HEK293 (cell line): ENCODE results near the gene DPF3.

Experiments used
- CTCF ChIA-PET: fragments of 350-600 bp; formaldehyde crosslinking; extraction: SDS; loops from one replicate; lab custom pipeline; 2021; ENCODE audit warnings: antibody characterized with exemption; lab: Yijun Ruan, JAX
- POLR2A ChIA-PET: fragments of 300-600 bp; formaldehyde crosslinking; extraction: SDS; loops from one replicate; lab custom pipeline; 2020; ENCODE audit warnings: antibody characterized with exemption, inconsistent platforms; lab: Yijun Ruan, JAX
- H3K27ac ChIP-seq: fragments of 200-500 bp; sonication (Bioruptor generic); 2 replicates; pipeline ENCODE4 v1.5.1; 2014; ENCODE audit warnings: low read depth, low read length, control low read depth, inconsistent platforms; ENCODE audit errors: extremely low read depth
- H3K36me3 ChIP-seq, 2 experiments: fragments of 200-500 bp in 1 of 2; sonication (Bioruptor generic) in 1 of 2; 1 replicate in 1 of 2; 2 replicates in 1 of 2; pipeline ENCODE4 v1.5.1; 2014 to 2017; ENCODE audit warnings: inconsistent platforms in 2 of 2, low read length in 2 of 2; ENCODE audit not compliant: control insufficient read depth in 2 of 2, insufficient read depth in 1 of 2
- H3K4me1 ChIP-seq: fragments of 200-500 bp; sonication (Bioruptor generic); 2 replicates; pipeline ENCODE4 v1.5.1; 2014; ENCODE audit warnings: mild to moderate bottlenecking, low read length, inconsistent platforms; ENCODE audit not compliant: control insufficient read depth, insufficient read depth
- H3K4me3 ChIP-seq: 2 replicates; pipeline ENCODE4 v1.5.1; 2011; ENCODE audit warnings: low read depth, mild to moderate bottlenecking, control low read depth, low read length, moderate library complexity
- H3K9me3 ChIP-seq: fragments of 200-500 bp; sonication (Bioruptor generic); 2 replicates; pipeline ENCODE4 v1.5.1; 2014; ENCODE audit warnings: low read depth, low read length, inconsistent platforms; ENCODE audit not compliant: control insufficient read depth, insufficient read depth
- CTCF ChIP-seq: fragments of 450-650 bp; formaldehyde crosslinking; IDR thresholded peaks from 2 replicates; pipeline ENCODE4 v1.5.1; 2016; ENCODE audit warnings: missing biosample characterization, missing genetic modification characterization
- ELK4 ChIP-seq: IDR thresholded peaks from 2 replicates; pipeline ENCODE4 v1.6.1; 2011; ENCODE audit warnings: mild to moderate bottlenecking, low read depth, low read length, borderline replicate concordance
- PATZ1 ChIP-seq: fragments of 450-650 bp; formaldehyde crosslinking; IDR thresholded peaks from 2 replicates; pipeline ENCODE4 v1.5.1; 2016; ENCODE audit warnings: missing biosample characterization, missing genetic modification characterization
- SETDB1 ChIP-seq: IDR thresholded peaks from one replicate; pipeline ENCODE4 v1.6.1; 2017; ENCODE audit warnings: mild to moderate bottlenecking, low read length, moderate library complexity, mixed read lengths; ENCODE audit not compliant: insufficient read length
- ZFHX2 ChIP-seq: fragments of 450-650 bp; formaldehyde crosslinking; conservative IDR thresholded peaks from 2 replicates; pipeline ENCODE4 v1.5.1; 2016; ENCODE audit warnings: missing biosample characterization, missing genetic modification characterization
- ZFP3 ChIP-seq: fragments of 450-650 bp; formaldehyde crosslinking; IDR thresholded peaks from 2 replicates; pipeline ENCODE4 v1.5.1; 2016; ENCODE audit warnings: low read depth, missing biosample characterization, missing genetic modification characterization
- ZNF19 ChIP-seq: fragments of 450-650 bp; formaldehyde crosslinking; IDR thresholded peaks from 2 replicates; pipeline ENCODE4; 2016; ENCODE audit warnings: missing biosample characterization, missing genetic modification characterization, low read depth
- ZNF214 ChIP-seq: fragments of 450-650 bp; formaldehyde crosslinking; IDR thresholded peaks from 2 replicates; pipeline ENCODE4 v1.5.1; 2017; ENCODE audit warnings: missing biosample characterization, mild to moderate bottlenecking, missing genetic modification characterization, borderline replicate concordance
- ZNF223 ChIP-seq: fragments of 450-650 bp; formaldehyde crosslinking; IDR thresholded peaks from 2 replicates; pipeline ENCODE4 v1.5.1; 2016; ENCODE audit warnings: missing biosample characterization, missing genetic modification characterization
- ZNF488 ChIP-seq: fragments of 450-650 bp; formaldehyde crosslinking; IDR thresholded peaks from 2 replicates; pipeline ENCODE4 v1.5.1; 2016; ENCODE audit warnings: missing biosample characterization, missing genetic modification characterization
- ZNF513 ChIP-seq: fragments of 450-650 bp; IDR thresholded peaks from 2 replicates; pipeline ENCODE4 v1.5.1; 2018; ENCODE audit warnings: missing biosample characterization, missing genetic modification characterization
- ZNF514 ChIP-seq: fragments of 450-650 bp; formaldehyde crosslinking; IDR thresholded peaks from 2 replicates; pipeline ENCODE4 v1.5.1; 2016; ENCODE audit warnings: missing biosample characterization, missing genetic modification characterization
- ZNF549 ChIP-seq: fragments of 450-650 bp; IDR thresholded peaks from 2 replicates; pipeline ENCODE4 v1.5.1; 2018; ENCODE audit warnings: missing biosample characterization, missing genetic modification characterization, mild to moderate bottlenecking, inconsistent platforms, moderate library complexity
- ZNF600 ChIP-seq: fragments of 450-650 bp; formaldehyde crosslinking; IDR thresholded peaks from 2 replicates; pipeline ENCODE4 v1.5.1; 2016; ENCODE audit warnings: missing biosample characterization, missing genetic modification characterization
- ZNF610 ChIP-seq: fragments of 450-650 bp; formaldehyde crosslinking; IDR thresholded peaks from 2 replicates; pipeline ENCODE4 v1.5.1; 2016; ENCODE audit warnings: missing biosample characterization, missing genetic modification characterization, borderline replicate concordance
- ZNF645 ChIP-seq: fragments of 450-650 bp; formaldehyde crosslinking; IDR thresholded peaks from 2 replicates; pipeline ENCODE4; 2016; ENCODE audit warnings: missing biosample characterization, missing genetic modification characterization
- ZNF658 ChIP-seq: fragments of 450-650 bp; formaldehyde crosslinking; IDR thresholded peaks from 2 replicates; pipeline ENCODE4; 2016; ENCODE audit warnings: missing biosample characterization, missing genetic modification characterization
- ZSCAN30 ChIP-seq: fragments of 450-650 bp; IDR thresholded peaks from 2 replicates; pipeline ENCODE4 v1.5.1; 2018; ENCODE audit warnings: missing biosample characterization, mild to moderate bottlenecking, missing genetic modification characterization, moderate library complexity
- ZXDB ChIP-seq: fragments of 450-650 bp; formaldehyde crosslinking; IDR thresholded peaks from 2 replicates; pipeline ENCODE4 v1.5.1; 2016; ENCODE audit warnings: missing biosample characterization, missing genetic modification characterization

The DPF3 gene

GRCh38 chr14:72631401-72631800 is 262.5 kb downstream of the DPF3 start:
- ChIA-PET CTCF (interaction anchor here (0.7 kb wide), 1 partner anchor 54 kb away, joined by 3 read pairs; no protein-coding TSS in a partner anchor), POLR2A (no interaction called here)
- Histone ChIP-seq H3K36me3 (no peaks in the 10 kb centered on the region), H3K4me1 (no peaks in the 10 kb centered on the region), H3K27ac (no peak overlapping the region), H3K4me3 (no peak overlapping the region), H3K9me3 (no peaks in the 10 kb centered on the region)
- no peak for TF ChIP-seq CTCF (tag by site-specific recombination)
- no peak for TF ChIP-seq ZFHX2 (tag by site-specific recombination)
- TF ChIP-seq ZNF214 (tag by site-specific recombination): no peak
- no peak for TF ChIP-seq ZNF223 (tag by site-specific recombination)
- TF ChIP-seq ZNF513 (tag by site-specific recombination): no peak
- TF ChIP-seq ZNF600 (tag by site-specific recombination): no peak
- no peak for TF ChIP-seq ZSCAN30 (tag by site-specific recombination)
- no peak for TF ChIP-seq ZNF610
- TF ChIP-seq ZFP3: no peak
- TF ChIP-seq SETDB1: no peak
- no peak for TF ChIP-seq ZNF645 (tag by site-specific recombination)
- TF ChIP-seq ZNF19 (tag by site-specific recombination): no peak
- TF ChIP-seq ZNF658 (tag by site-specific recombination): no peak
- TF ChIP-seq ZNF549: no peak

- TF ChIP-seq ZXDB: no peak
- no peak for TF ChIP-seq ZNF514 (tag by site-specific recombination)
- no peak for TF ChIP-seq PATZ1
- TF ChIP-seq ZNF488 (tag by site-specific recombination): no peak
- no peak for TF ChIP-seq ELK4
- no peak overlapping the region for H3K4me3 ChIP-seq
- H3K4me1 ChIP-seq: no peaks in the 10 kb centered on the region
- no peak overlapping the region for H3K27ac ChIP-seq
- H3K36me3 ChIP-seq: no peaks in the 10 kb centered on the region
- H3K9me3 ChIP-seq: no peaks in the 10 kb centered on the region
- CTCF ChIA-PET: no interaction called here
- POLR2A ChIA-PET: no interaction called here
Measured at GRCh38 chr14:72630374-72630773, 263.5 kb downstream of the DPF3 start.
